KBM-7 (cell line): ENCODE data around the gene RASD1.

Experiments
- DNase-seq: peaks from one replicate; pipeline ENCODE4 v3.0.0-alpha.2; 2015
- in situ Hi-C: fragments of 300-500 bp; cut with MboI; formaldehyde crosslinking; loops from 2 replicates; pipeline ENCODE4 v1.14.3; 2020; ENCODE audit warnings: low sequenced_read_pairs, low pct_unique_long_range_greater_than_20kb, mixed read lengths

The RASD1 gene

DNA sequence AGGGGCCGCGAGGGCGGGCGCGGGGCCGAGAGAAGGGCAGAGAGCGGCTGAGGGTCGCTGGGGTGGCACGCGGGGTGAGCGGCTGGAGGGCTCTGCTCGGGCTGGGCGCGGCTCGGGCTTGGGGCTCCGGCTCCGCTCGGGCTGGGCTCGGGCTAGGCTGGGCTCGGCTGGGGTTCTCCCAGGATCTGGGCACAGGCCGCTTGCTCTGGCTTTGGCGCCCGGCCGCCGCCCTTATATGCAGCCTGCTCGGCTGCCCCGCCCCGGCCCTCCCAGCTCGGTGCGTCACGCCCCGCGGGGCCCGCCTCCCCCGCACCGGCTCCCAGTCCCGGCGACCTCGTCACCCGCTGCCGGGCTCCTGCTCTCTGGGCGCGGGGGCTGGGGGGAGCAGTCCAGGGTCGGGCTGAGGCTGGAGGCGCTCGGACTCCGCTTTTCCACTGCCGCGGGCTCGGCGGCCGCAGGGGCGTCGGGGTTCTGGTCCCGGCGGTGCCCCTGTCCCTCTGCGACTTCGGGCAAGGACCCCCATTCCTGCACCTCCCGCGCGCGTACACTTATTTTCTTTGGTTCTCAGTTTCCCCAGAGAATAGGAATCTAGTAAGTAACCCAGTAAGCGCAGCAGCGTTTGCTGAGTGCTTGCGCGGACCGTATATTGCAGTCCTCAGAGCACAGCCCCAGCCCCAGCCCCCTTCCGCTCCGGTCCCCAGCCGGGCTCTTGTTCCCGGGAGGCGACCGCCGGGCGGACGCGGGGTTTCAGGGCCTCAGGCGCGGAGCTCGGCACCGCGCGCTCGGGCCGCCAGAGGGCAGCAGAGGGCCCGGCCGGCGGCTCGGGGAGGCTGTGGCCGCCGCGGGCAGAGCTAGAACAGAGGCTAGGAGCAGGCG lies at the start of gene RASD1:
Gene RASD1 (minus strand): TSS at position 207 of the 876 bp plus-strand sequence. CDS start 214 bp downstream, outside the sequence.
- in situ Hi-C loops: no loop called here
- DNase-seq: peak; percentile 89

- in situ Hi-C loops: no loop called here
- DNase-seq: no peak
These were observed 49.8 kb upstream of the RASD1 start for GRCh38 chr17:17545984-17546383.

DNA sequence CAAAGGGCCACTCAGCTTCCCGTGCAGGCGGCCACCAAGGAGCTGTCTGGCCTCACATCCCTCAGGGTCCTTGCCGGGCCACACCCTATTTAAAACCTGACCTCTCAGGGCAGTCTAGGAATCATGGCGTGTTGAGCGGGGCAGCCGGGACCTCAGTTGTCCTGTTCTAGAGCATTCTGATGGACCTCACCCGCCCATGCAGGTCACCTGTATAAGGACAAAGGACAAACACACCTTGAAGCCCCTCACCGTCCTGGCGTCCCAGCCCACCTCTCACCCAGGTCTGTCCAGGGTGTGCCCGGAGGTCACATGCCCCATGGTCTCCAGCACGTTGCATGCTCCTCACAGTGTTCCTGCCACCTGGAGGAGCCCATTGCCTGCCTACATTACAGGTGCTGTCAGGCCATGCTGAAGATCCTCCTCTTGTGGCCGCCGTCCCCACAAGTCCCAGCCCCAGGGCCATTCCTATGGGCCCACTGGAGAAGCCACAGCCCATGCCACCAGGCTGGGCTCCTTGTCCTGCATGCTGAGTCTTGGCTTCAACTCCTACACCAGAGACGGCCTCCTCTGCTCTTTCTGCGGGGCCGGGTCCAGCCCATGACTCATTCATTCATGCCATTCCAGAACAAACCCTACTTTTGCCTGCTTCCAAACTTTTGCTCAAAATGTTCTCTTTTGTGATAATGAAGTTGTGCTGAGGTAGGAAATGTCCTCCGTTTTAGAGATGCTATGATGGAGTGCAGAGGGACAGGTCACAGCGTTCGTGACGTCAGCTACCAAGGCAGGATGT lies 49.0 kb upstream of the RASD1 start:
- no peak for DNase-seq
- in situ Hi-C loops: no loop called here

DNA sequence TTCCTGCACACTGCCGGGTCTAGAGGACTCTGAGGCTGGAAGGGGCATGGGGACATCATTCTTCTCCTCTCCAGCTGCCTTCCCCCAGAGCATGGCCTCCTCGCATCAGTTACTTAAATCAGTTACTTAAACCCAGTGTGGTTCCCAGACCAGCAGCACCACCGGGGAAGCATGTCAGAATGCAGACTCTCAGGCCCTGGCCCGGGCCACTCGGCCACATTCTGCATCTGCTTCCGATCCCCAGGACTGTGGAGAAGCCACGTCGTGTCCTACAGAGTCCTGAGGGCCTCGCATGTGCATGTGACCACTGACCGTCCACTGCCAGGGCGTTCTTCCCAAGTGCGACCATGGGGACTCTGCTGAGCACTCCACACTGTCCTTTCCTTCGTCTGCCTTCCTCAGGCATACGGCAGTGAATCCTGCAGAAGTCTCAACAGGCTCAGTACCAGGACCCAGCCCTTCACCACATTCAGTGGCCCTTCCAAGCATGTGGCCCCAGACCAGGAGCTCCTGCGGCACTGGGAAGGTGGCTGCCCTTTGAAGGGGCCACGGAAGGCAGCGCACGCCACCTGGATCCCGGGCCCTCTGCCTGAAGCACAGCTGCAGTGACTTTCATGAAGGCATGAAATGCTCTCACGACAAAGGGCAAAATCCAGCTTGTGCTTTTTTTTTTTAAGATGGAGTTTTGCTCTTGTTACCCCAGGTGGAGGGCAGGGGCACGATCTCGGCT lies 46.9 kb upstream of the RASD1 start:
- no peak for DNase-seq
- in situ Hi-C loops: no loop called here

DNA sequence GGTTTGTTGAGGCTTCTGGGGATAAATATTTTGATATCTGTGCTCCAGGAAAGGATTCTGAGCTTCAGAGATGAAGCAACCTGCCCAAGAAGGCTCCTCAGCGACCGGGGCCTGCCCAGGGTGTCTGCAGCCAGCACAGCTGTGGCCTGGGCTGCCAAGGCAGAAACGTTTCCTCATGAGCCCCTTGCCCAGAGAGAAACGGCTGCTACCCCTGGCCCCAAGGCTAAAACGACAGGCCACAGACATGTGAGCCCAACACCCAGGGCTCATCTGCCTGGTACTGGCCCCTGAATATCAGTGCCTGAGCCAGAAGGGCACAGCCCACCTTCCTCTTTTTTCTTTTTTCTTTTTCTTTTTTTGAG lies 45.4 kb upstream of the RASD1 start:
- in situ Hi-C loops: no loop called here

GRCh38 chr17:17540935-17541639 lies 44.9 kb upstream of the RASD1 start:
- in situ Hi-C loops: no loop called here
- no peak for DNase-seq

More for the DNA sequence above, 45.4 kb upstream of the RASD1 start:
- DNase-seq: no peak

DNA sequence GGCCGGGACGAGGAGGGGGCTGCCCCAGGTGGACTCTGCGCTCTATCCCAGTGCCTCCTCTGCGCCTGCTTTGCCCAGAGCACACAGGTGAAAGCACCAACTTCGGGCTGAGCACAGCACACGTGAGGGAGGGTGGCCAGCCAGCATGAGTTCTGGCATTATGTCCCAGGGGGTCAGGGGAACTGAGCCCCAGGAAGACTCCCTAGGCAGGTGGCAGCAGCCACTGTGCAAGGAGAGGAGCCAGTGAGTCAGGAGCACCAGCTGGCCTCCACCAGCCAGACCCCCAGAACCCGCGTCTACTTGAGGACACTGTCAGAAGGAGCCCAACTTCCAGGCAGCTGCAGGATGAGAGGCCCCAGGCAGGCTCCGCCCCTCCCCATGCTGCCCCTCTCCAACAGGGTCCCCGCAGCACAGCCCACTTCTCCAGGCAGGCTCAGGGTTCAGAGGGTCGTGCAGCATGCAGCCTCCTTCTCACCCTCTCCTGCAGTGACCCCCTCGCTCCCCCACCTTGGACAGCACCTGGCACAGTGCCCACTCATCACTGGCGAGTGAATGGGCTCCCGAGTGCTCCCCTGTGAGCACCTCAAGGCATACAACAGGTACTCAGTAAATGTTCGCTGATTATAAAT lies 44.2 kb upstream of the RASD1 start:
- in situ Hi-C loops: no loop called here
- DNase-seq: no peak

GRCh38 chr17:17539591-17539990 lies 43.4 kb upstream of the RASD1 start:
- in situ Hi-C loops: no loop called here
- no peak for DNase-seq

DNA sequence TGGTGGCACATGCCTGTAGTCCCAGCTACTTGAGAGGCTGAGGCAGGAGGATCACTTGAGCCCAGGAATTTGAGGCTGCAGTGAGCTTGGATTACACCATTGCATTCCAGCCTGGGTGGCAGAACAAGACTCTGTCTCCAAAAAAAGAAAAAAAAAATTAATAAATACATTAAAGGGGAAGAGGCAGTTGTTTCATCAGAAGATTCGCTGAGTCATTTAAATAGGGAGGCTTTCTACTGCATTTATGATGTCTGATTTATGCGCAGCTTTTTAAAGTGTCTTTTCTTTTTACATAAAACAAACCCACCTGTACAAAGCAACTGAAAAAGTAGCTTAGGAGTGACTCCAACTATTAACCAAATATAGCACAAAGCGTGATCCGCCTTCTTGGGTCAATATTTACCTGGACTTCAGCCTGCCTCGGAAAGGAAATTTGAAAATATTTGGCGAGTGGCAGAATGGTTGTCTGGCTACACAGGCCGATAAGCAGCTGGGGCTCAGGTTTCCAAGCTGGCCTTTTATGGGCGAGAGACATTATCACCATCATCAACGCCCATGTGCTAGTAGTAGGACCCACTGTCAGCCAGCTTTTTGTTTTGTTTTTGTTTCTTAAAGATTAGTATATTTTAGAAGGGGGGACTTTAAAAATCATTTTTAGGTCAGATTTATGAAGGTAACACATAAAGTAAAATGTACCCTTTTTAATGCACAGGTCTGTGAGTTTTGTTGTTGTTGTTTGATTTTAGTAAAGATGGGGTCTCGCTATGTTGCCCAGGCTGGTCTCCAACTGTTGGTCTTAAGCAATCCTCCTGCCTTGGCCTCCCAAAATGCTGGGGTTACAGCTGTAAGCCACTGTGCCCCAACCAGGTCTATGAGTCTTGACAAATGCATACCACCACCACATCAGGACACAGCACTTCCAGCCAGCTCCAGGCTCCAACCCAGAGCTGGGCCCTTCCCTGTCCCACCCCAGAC lies 42.5 kb upstream of the RASD1 start:
- in situ Hi-C loops: no loop called here
- no peak for DNase-seq

DNA sequence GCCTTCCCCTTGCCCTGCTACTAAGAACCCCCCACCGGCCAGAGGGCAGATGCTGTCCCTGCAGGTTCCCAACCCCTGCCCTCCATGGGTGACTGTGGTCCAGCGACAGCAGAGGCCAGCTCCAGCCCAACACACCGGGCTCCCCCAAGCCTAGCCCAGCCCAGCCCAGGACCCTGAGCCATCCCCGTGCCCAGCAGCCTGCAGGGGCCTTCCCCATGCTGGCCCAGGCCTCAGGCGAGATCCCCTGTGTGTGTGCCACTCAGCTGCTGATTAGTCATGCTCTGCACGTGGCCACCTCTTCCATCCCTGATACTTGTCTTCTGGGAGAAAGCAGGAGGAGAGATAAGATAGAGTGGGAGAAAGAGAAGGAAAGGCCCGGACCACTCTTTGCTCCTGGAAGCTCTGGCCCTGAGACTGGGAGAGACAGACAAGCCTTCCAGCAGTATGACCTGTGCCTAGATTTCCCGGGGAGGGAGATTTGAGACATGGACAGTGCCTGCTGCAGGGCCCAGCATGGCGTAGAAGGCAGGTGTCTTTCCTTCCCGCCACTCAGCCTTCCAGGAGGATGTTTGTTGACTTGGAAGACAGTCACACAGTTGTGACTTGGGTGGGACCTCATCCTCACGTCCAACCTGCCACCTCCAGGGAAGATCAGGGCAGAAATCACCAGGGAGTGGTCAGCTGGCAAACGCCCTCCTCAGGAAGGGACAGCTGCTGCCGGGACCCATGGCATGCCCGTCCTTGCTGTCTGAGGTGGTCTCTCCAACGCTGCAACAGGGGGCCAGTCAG lies 41.3 kb upstream of the RASD1 start:
- in situ Hi-C loops: no loop called here

GRCh38 chr17:17536702-17537101 lies 40.5 kb upstream of the RASD1 start:
- DNase-seq: no peak
- in situ Hi-C loops: no loop called here

More for the DNA sequence above, 41.3 kb upstream of the RASD1 start:
- no peak for DNase-seq

- DNase-seq: no peak
- in situ Hi-C loops: no loop called here
These were observed 39.8 kb upstream of the RASD1 start for GRCh38 chr17:17535957-17536356.

DNA sequence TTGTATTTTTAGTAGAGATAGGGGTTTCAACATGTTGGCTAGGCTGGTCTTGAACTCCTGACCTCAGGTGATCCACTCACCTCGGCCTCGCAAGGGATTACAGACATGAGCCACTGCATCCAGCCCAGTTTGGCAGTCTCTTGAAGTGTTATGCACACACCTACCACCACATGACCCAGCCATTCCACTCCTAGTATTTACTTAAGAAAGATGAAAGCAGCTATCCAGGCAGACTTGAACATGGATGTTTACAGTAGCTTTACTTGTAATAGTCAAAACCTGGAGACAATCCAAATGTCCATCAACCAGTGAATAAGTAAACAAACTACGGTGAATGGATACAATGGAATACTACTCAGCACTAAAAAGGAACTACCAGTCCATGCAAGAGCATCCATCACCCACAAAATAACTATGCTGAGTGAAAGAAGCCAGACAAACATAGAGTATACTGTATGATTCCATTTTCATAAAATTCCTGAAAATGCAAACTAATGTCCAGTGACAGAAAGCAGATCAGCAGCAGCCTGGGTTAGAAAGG lies 37.8 kb upstream of the RASD1 start:
- in situ Hi-C loops: no loop called here
- DNase-seq: no peak

GRCh38 chr17:17532991-17533390 lies 36.8 kb upstream of the RASD1 start:
- no peak for DNase-seq
- in situ Hi-C loops: no loop called here

GRCh38 chr17:17531156-17531555 lies 35.0 kb upstream of the RASD1 start:
- DNase-seq: no peak
- in situ Hi-C loops: no loop called here
